Adrenal gland (tissue), 5 donors: ENCODE data around the gene MT1B.
"Not testable (repeated sequence)": the region's sequence is repeated elsewhere in the genome, so short reads cannot be mapped to it uniquely, and the experiment has no call there.

Source experiments
- CTCF ChIP-seq, 6 experiments: fragments of 450-650 bp in 4 of 6; fragments of 200-600 bp in 2 of 6; sonication (generic) in 1 of 6; IDR thresholded peaks; 1 replicate in 5 of 6; 2 replicates in 1 of 6; pipeline versions ENCODE4 v1.5.1 to v1.8.0; 2016 to 2021; ENCODE audit warnings: antibody characterized with exemption in 6 of 6, mild to moderate bottlenecking in 2 of 6, moderate library complexity in 1 of 6
- POLR2A ChIP-seq, 2 donors: fragments of 450-650 bp; IDR thresholded peaks; one replicate each; pipeline ENCODE4 v1.6.1; 2017; ENCODE audit warnings: antibody characterized with exemption in 2 of 2, mild to moderate bottlenecking in 2 of 2, moderate library complexity in 1 of 2
- donor health status: DM: no; HTN: no; CAD: no.

DNA sequence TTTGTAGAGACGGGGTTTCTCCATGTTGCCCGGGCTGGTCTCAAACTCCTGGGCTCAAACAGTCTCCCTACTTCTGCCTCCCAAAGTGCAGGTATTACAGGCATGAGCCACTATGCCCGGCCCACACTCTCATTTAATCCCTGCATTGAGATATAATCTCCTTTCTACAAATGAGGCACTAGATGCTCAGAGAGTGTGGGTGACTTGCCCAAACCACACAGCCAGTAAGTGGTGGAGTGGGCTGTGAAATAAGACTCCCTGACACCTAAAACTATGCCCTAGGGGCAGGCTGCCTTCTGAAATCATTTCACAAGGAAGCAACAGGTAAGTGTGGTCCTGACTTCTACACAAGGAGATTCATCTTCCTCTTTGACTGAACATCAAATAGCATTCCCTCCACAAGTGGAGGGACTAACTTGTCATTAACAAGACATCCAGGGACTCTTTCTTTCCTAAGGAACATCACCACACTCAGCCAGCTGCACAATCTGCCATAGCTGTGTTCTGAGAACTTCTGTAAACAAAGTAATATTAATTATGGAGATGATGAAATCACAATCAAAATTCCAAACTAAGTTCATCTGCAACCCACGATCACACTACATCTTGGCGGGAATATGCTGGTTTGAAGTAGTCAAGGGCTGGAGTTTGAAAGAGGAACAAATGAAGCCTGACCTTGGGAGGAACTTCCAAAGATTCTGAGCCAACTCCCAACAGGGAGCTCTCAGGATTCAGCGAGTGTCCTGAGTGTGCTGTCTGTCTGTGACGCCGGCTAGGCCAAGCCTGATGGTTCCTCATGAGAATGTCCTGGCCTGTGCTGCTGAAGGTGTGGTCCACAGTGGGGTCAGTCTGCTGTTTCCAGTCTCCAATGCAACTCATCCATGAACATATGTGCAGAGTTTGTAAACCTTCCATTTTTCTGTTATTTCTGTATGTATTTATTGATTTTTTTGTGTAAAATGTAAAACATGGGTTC is 13.9 kb downstream of the MT1B start:
- TF ChIP-seq CTCF, POLR2A (IDR thresholded peaks at IDR 0.05): not testable (repeated sequence)
